ENCODE data around the gene IDS.
"Not testable (repeated sequence)": the region's sequence is repeated elsewhere in the genome, so short reads cannot be mapped to it uniquely, and the experiment has no call there.

IDS gene

GRCh38 chrX:149540621-149541520 lies 35.8 kb upstream of the IDS start, which contains the start of gene EOLA1:
Gene EOLA1, plus strand, starts transcription at chrX:149541012. Its CDS starts 4,619 bp downstream, at chrX:149545631.
- no peak for DNase-seq (ENCODE audit: low spot score)
- CTCF ChIA-PET, result no interaction called here

GRCh38 chrX:149540131-149540620 lies 35.1 kb upstream of the IDS start:
- ChIA-PET CTCF (no interaction called here), POLR2A (ENCODE audit: low non-redundant PET) (interaction anchor here (1.3 kb wide), 1 partner anchor 35 kb away, joined by 5 read pairs; the partner anchor contains the start of gene IDS)
- DNase-seq (ENCODE audit: low spot score), result peak; percentile 83
- TF ChIP-seq CTCF (conservative IDR thresholded peaks at IDR 0.05; ENCODE audit: low read depth), result no peak
- H3K27ac ChIP-seq, result peak overlapping the region; percentile 89

More at GRCh38 chrX:149540621-149541520, 35.8 kb upstream of the IDS start, which contains the start of gene EOLA1:
- TF ChIP-seq CTCF (conservative IDR thresholded peaks at IDR 0.05; ENCODE audit: low read depth), result no peak
- H3K27ac ChIP-seq, result peak within 1 kb of the TSS; percentile 89
- POLR2A ChIA-PET (ENCODE audit: low non-redundant PET), result no interaction called here

GRCh38 chrX:149539283-149540130 lies 34.4 kb upstream of the IDS start:
- TF ChIP-seq CTCF (conservative IDR thresholded peaks at IDR 0.05; ENCODE audit: low read depth), result no peak
- H3K27ac ChIP-seq, result peak overlapping the region; percentile 89
- POLR2A ChIA-PET (ENCODE audit: low non-redundant PET), result interaction anchor here (1.3 kb wide), 1 partner anchor 34 kb away, joined by 5 read pairs; the partner anchor contains the start of gene IDS
- DNase-seq (ENCODE audit: low spot score), result peak; percentile 76
- CTCF ChIA-PET, result no interaction called here

- DNase-seq (ENCODE audit: low spot score); H3K27ac ChIP-seq; CTCF ChIA-PET; POLR2A ChIA-PET (ENCODE audit: low non-redundant PET): not testable (repeated sequence)
These were observed 32.4 kb upstream of the IDS start for GRCh38 chrX:149537474-149537873.

GRCh38 chrX:149534926-149535602 lies 30.0 kb upstream of the IDS start:
- DNase-seq (ENCODE audit: low spot score); CTCF ChIA-PET; H3K27ac ChIP-seq; POLR2A ChIA-PET (ENCODE audit: low non-redundant PET): not testable (repeated sequence)

- POLR2A ChIA-PET (ENCODE audit: low non-redundant PET); CTCF ChIA-PET; H3K27ac ChIP-seq; DNase-seq (ENCODE audit: low spot score): not testable (repeated sequence)
These were observed 28.9 kb upstream of the IDS start for GRCh38 chrX:149533999-149534398.

- CTCF ChIA-PET; POLR2A ChIA-PET (ENCODE audit: low non-redundant PET); H3K27ac ChIP-seq; DNase-seq (ENCODE audit: low spot score): not testable (repeated sequence)
These were observed 27.8 kb upstream of the IDS start for GRCh38 chrX:149532868-149533267.

GRCh38 chrX:149531599-149531998 lies 26.5 kb upstream of the IDS start:
- DNase-seq (ENCODE audit: low spot score), result no peak
- POLR2A ChIA-PET (ENCODE audit: low non-redundant PET), result no interaction called here
- H3K27ac ChIP-seq, result no peak overlapping the region

More at GRCh38 chrX:149531599-149531998, 26.5 kb upstream of the IDS start:
- no peak for TF ChIP-seq CTCF (conservative IDR thresholded peaks at IDR 0.05; ENCODE audit: low read depth)
- CTCF ChIA-PET, result no interaction called here

Measured in RWPE1 (cell line).